IMR-90 (cell line): ENCODE data around the gene HDAC9. TPM values are rescaled to one million over a fixed set of nuclear protein-coding genes. Genes with fewer than 3 reads are reported as not detected.

Experiments
- ATAC-seq: fragments of 200-7000 bp; cut with Tn5 transposase; 2 replicates; pipeline ENCODE4 v1.9.1; 2020; ENCODE audit warnings: low read depth, mild to moderate bottlenecking, moderate library complexity
- BruUV-seq: library from RNA; stranded (reverse); fragments of 400-500 nt; replicated peaks from 2 replicates; lab custom pipeline; 2021; lab: Mats Ljungman, UMichigan
- CTCF ChIA-PET: fragments of 300-600 bp; formaldehyde crosslinking; extraction: SDS; loops from one replicate; lab custom pipeline; 2021; ENCODE audit warnings: antibody characterized with exemption; lab: Yijun Ruan, JAX
- POLR2A ChIA-PET: fragments of 300-600 bp; sonication (Branson Sonifier 250); formaldehyde crosslinking; loops from one replicate; lab custom pipeline; 2022; ENCODE audit warnings: antibody characterized with exemption; ENCODE audit not compliant: unreplicated experiment; lab: Charles Lee
- DNase-seq: peaks from one replicate; pipeline ENCODE4 v3.0.0; 2013
- H2AFZ ChIP-seq: replicated peaks from 2 replicates; pipeline ENCODE3; 2013; ENCODE audit warnings: low read length, mild to moderate bottlenecking; ENCODE audit not compliant: poor library complexity
- H2AK5ac ChIP-seq: 2 replicates; pipeline ENCODE4 v1.6.1; 2013; ENCODE audit warnings: low read depth, low read length, inconsistent platforms
- H2AK9ac ChIP-seq: replicated peaks from 2 replicates; pipeline ENCODE3; 2013; ENCODE audit warnings: mild to moderate bottlenecking, low read depth, low read length, moderate library complexity; ENCODE audit not compliant: poor library complexity
- H2BK120ac ChIP-seq: 2 replicates; pipeline ENCODE4 v1.6.1; 2013; ENCODE audit warnings: low read depth, low read length, inconsistent platforms
- H2BK15ac ChIP-seq: 3 replicates; pipeline ENCODE4 v1.6.1; 2013; ENCODE audit warnings: low read depth, low read length, inconsistent platforms
- H2BK20ac ChIP-seq: 2 replicates; pipeline ENCODE4 v1.6.1; 2013; ENCODE audit warnings: low read depth, mild to moderate bottlenecking, inconsistent platforms, low read length, moderate library complexity
- H2BK5ac ChIP-seq: 2 replicates; pipeline ENCODE4 v1.6.1; 2013; ENCODE audit warnings: mild to moderate bottlenecking, low read depth, low read length, inconsistent platforms; ENCODE audit not compliant: poor library complexity, severe bottlenecking
- H3K14ac ChIP-seq: replicated peaks from 2 replicates; pipeline ENCODE4 v1.6.1; 2013; ENCODE audit warnings: low read depth, low read length, inconsistent platforms
- H3K18ac ChIP-seq: 2 replicates; pipeline ENCODE4 v1.6.1; 2013; ENCODE audit warnings: low read depth, low read length, control low read depth
- H3K23ac ChIP-seq: 2 replicates; pipeline ENCODE4 v1.6.1; 2013; ENCODE audit warnings: low read depth, low read length, inconsistent platforms
- H3K27ac ChIP-seq: 2 replicates; pipeline ENCODE4 v1.5.1; 2013; ENCODE audit warnings: mild to moderate bottlenecking, control low read depth, low read length; ENCODE audit not compliant: insufficient read depth
- H3K27me3 ChIP-seq: 2 replicates; pipeline ENCODE4 v1.6.1; 2013; ENCODE audit warnings: low read length; ENCODE audit not compliant: control insufficient read depth, insufficient read depth
- H3K36me3 ChIP-seq: 2 replicates; pipeline ENCODE4 v1.6.1; 2013; ENCODE audit warnings: low read length, mixed read lengths; ENCODE audit not compliant: control insufficient read depth, insufficient read depth
- H3K4ac ChIP-seq: 2 replicates; pipeline ENCODE4 v1.6.1; 2013; ENCODE audit warnings: low read depth, low read length, inconsistent platforms
- H3K4me1 ChIP-seq: 2 replicates; pipeline ENCODE4 v1.6.1; 2013; ENCODE audit warnings: low read length, mixed read lengths; ENCODE audit not compliant: control insufficient read depth, insufficient read depth
- H3K4me2 ChIP-seq: 2 replicates; pipeline ENCODE4 v1.6.1; 2013; ENCODE audit warnings: low read depth, mild to moderate bottlenecking, control low read depth, low read length, moderate library complexity
- H3K4me3 ChIP-seq: 2 replicates; pipeline ENCODE4 v1.5.1; 2013; ENCODE audit warnings: low read depth, mild to moderate bottlenecking, control low read depth, low read length, moderate library complexity; ENCODE audit not compliant: insufficient read depth
- H3K56ac ChIP-seq: 2 replicates; pipeline ENCODE4 v1.6.1; 2013; ENCODE audit warnings: low read length, inconsistent platforms; ENCODE audit not compliant: insufficient read depth; ENCODE audit errors: extremely low read depth
- H3K79me1 ChIP-seq, 2 experiments: 2 replicates each; pipeline ENCODE4 v1.6.1; 2013; ENCODE audit warnings: low read length in 2 of 2, inconsistent platforms in 1 of 2, low read depth in 1 of 2
- H3K9ac ChIP-seq: 2 replicates; pipeline ENCODE4 v1.6.1; 2013; ENCODE audit warnings: low read depth, low read length, control low read depth
- H3K9me1 ChIP-seq: 2 replicates; pipeline ENCODE4 v1.6.1; 2013; ENCODE audit warnings: low read length, inconsistent platforms; ENCODE audit not compliant: insufficient read depth
- H3K9me3 ChIP-seq: 2 replicates; pipeline ENCODE4 v1.6.1; 2013; ENCODE audit warnings: low read length; ENCODE audit not compliant: control insufficient read depth, insufficient read depth
- H4K20me1 ChIP-seq: 2 replicates; pipeline ENCODE4 v1.6.1; 2013; ENCODE audit warnings: low read length, inconsistent platforms; ENCODE audit not compliant: insufficient read depth
- H4K5ac ChIP-seq: 2 replicates; pipeline ENCODE4 v1.6.1; 2013; ENCODE audit warnings: mild to moderate bottlenecking, low read depth, low read length, control low read depth
- H4K8ac ChIP-seq, 2 experiments: 2 replicates each; pipeline ENCODE4 v1.6.1; 2013; ENCODE audit warnings: low read depth in 2 of 2, low read length in 2 of 2, control low read depth in 1 of 2, inconsistent platforms in 1 of 2
- H4K91ac ChIP-seq: 2 replicates; pipeline ENCODE4 v1.6.1; 2013; ENCODE audit warnings: low read depth, low read length, inconsistent platforms; ENCODE audit not compliant: insufficient read depth
- BHLHE40 ChIP-seq: fragments of 150-350 bp; IDR thresholded peaks from 2 replicates; pipeline ENCODE4 v1.6.1; 2016; ENCODE audit warnings: mild to moderate bottlenecking, low read depth, low read length
- CEBPB ChIP-seq: IDR thresholded peaks from 2 replicates; pipeline ENCODE4 v1.6.1; 2012; ENCODE audit warnings: low read depth, low read length, improper control_type of control experiment
- CHD1 ChIP-seq: IDR thresholded peaks from 2 replicates; pipeline ENCODE4 v1.6.1; 2012; ENCODE audit warnings: low read depth, low read length, improper control_type of control experiment
- FOS ChIP-seq: fragments of 150-350 bp; IDR thresholded peaks from 2 replicates; pipeline ENCODE4 v1.6.1; 2016; ENCODE audit warnings: low read depth, low read length
- MAFK ChIP-seq: IDR thresholded peaks from 2 replicates; pipeline ENCODE4 v1.6.1; 2012; ENCODE audit warnings: low read depth, low read length, improper control_type of control experiment
- MAZ ChIP-seq: IDR thresholded peaks from 2 replicates; pipeline ENCODE4 v1.6.1; 2012; ENCODE audit warnings: low read depth, mild to moderate bottlenecking, low read length, improper control_type of control experiment, moderate library complexity, borderline replicate concordance
- MXI1 ChIP-seq: IDR thresholded peaks from 2 replicates; pipeline ENCODE4 v1.6.1; 2012; ENCODE audit warnings: low read depth, mild to moderate bottlenecking, low read length, moderate library complexity, borderline replicate concordance
- NFE2L2 ChIP-seq: fragments of 150-350 bp; IDR thresholded peaks from 2 replicates; pipeline ENCODE4 v1.6.1; 2016; ENCODE audit warnings: low read depth, mild to moderate bottlenecking, low read length
- POLR2A ChIP-seq: IDR thresholded peaks from 2 replicates; pipeline ENCODE4 v1.6.1; 2012; ENCODE audit warnings: mild to moderate bottlenecking, low read depth, low read length
- RAD21 ChIP-seq: IDR thresholded peaks from 2 replicates; pipeline ENCODE4 v1.6.1; 2012; ENCODE audit warnings: low read length, improper control_type of control experiment
- RCOR1 ChIP-seq: IDR thresholded peaks from 2 replicates; pipeline ENCODE4 v1.6.1; 2012; ENCODE audit warnings: mild to moderate bottlenecking, low read length, improper control_type of control experiment; ENCODE audit not compliant: insufficient replicate concordance
- RFX5 ChIP-seq: IDR thresholded peaks from 2 replicates; pipeline ENCODE4 v1.8.0; 2012; ENCODE audit warnings: low read depth, mild to moderate bottlenecking, low read length, moderate library complexity
- SMC3 ChIP-seq: fragments of 150-350 bp; IDR thresholded peaks from 2 replicates; pipeline ENCODE4 v1.6.1; 2016; ENCODE audit warnings: low read depth, mild to moderate bottlenecking, antibody characterized with exemption, low read length, moderate library complexity
- WGBS, 2 experiments: methylation state at CpG; one replicate each; pipeline versions ENCODE4 v1.1.5 to v1.1.7; 2013; ENCODE audit warnings: missing lambda C conversion rate in 2 of 2; ENCODE audit not compliant: insufficient read length in 1 of 2; ENCODE audit errors: extremely low coverage in 2 of 2; 5-methylcytosine and 5-hydroxymethylcytosine counted together
- dilution Hi-C: fragments of 300-500 bp; cut with HindIII; formaldehyde crosslinking; loops from one replicate; pipeline ENCODE4 v1.14.3; 2018; ENCODE audit warnings: low sequenced_read_pairs; ENCODE audit not compliant: unreplicated experiment
- in situ Hi-C: fragments of 300-500 bp; cut with MboI; formaldehyde crosslinking; loops from 3 replicates; pipeline ENCODE4 v1.14.3; 2019; ENCODE audit warnings: low sequenced_read_pairs, inconsistent platforms, mixed read lengths
- intact Hi-C: fragments of 100-400 bp; cut with micrococcal nuclease; formaldehyde crosslinking; loops from 2 replicates; pipeline ENCODE4 v1.10.0; 2022
- polyA plus RNA-seq, 3 experiments: library from polyadenylated mRNA; depleted of rRNA; stranded (reverse); fragments of >200 nt; gene quantifications; 2 replicates each; pipeline ENCODE4 v1.2.3, GENCODE V29; 2012; ENCODE audit warnings: low replicate concordance in 1 of 3
- total RNA-seq: library from RNA; depleted of rRNA; stranded (reverse); fragments of >200 nt; gene quantifications from 2 replicates; pipeline ENCODE4 v1.2.3, GENCODE V29; 2012
- TF ChIP-seq, protein P1 (sequence below): conservative IDR thresholded peaks from 2 replicates; pipeline ENCODE4 v1.5.1; 2012; ENCODE audit warnings: mild to moderate bottlenecking, low read depth, low read length, improper control_type of control experiment
- TF ChIP-seq, protein P2 (sequence below): fragments of 150-350 bp; IDR thresholded peaks from 2 replicates; pipeline ENCODE4 v1.6.1; 2016; ENCODE audit warnings: low read depth, mild to moderate bottlenecking, low read length, moderate library complexity, borderline replicate concordance
- TF ChIP-seq, protein P3 (sequence below): fragments of 150-350 bp; IDR thresholded peaks from 2 replicates; pipeline ENCODE4 v1.6.1; 2017; ENCODE audit warnings: mild to moderate bottlenecking, antibody characterized with exemption, low read length, low read depth

HDAC9 gene
- total and polyA plus RNA-seq, 2 of the 4 experiments (the other 2 are of a cell fraction): 4.3 to 24.7 TPM

DNA sequence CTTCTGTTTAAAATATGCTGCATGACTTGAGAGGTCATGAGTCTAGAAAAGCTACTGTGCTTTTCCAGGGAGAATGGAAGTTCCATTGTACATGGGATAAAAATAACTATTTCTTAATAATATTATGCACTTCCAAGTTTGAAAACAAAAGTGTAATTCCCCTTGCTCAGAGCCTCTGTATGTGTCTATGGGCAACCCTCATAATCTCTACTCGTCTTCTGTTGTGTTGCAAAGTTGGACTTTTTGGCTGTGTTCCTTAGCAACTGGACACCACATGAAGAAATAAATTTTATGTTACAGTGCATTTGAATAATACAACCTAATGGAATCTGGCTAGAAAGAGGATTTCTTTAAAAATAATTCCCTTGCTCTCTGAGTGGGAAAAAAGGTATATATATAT lies 379.3 kb downstream of the HDAC9 start:
- no CpG with 5 or more reads among the region's 1 CpG for WGBS, 2 experiments
- H3K9me3 ChIP-seq: no peaks in the 10 kb centered on the region; the same call in 1 of the 2 replicates
- no peak overlapping the region for H3K4me3 ChIP-seq
- no peak overlapping the region for H2BK15ac ChIP-seq
- no peak overlapping the region for H2AFZ ChIP-seq
- no peak overlapping the region for H2AK9ac ChIP-seq
- no peak overlapping the region for H4K8ac ChIP-seq
- H3K79me1 ChIP-seq: no peaks in the 10 kb centered on the region
- no peak overlapping the region for H3K14ac ChIP-seq
- dilution Hi-C loops (no loop called here), intact Hi-C loops (no loop called here), in situ Hi-C loops (no loop called here)
- H3K56ac ChIP-seq: no peak overlapping the region
- no peaks in the 10 kb centered on the region for H4K20me1 ChIP-seq
- no peak overlapping the region for H4K5ac ChIP-seq
- no peak overlapping the region for H3K23ac ChIP-seq
- ChIA-PET POLR2A (no interaction called here), CTCF (no interaction called here)
- H3K9me1 ChIP-seq: no peaks in the 10 kb centered on the region
- no peak overlapping the region for H2BK120ac ChIP-seq
- no peak overlapping the region for H2BK20ac ChIP-seq
- H3K36me3 ChIP-seq: no peaks in the 10 kb centered on the region
- DNase-seq (no peak), ATAC-seq (no peak)
- no peak overlapping the region for H3K9ac ChIP-seq
- H3K27ac ChIP-seq: no peak overlapping the region
- H3K4me2 ChIP-seq: no peak overlapping the region
- no TSS peak for BruUV-seq
- no peak overlapping the region for H3K18ac ChIP-seq
- no peaks in the 10 kb centered on the region for H3K4me1 ChIP-seq
- H4K91ac ChIP-seq: no peak overlapping the region
- no peak overlapping the region for H2AK5ac ChIP-seq
- no peak overlapping the region for H3K4ac ChIP-seq
- H3K27me3 ChIP-seq: no peaks in the 10 kb centered on the region
- no peak overlapping the region for H2BK5ac ChIP-seq
- TF ChIP-seq FOS: no peak
- no peak for TF ChIP-seq RFX5
- TF ChIP-seq, protein P1, sequence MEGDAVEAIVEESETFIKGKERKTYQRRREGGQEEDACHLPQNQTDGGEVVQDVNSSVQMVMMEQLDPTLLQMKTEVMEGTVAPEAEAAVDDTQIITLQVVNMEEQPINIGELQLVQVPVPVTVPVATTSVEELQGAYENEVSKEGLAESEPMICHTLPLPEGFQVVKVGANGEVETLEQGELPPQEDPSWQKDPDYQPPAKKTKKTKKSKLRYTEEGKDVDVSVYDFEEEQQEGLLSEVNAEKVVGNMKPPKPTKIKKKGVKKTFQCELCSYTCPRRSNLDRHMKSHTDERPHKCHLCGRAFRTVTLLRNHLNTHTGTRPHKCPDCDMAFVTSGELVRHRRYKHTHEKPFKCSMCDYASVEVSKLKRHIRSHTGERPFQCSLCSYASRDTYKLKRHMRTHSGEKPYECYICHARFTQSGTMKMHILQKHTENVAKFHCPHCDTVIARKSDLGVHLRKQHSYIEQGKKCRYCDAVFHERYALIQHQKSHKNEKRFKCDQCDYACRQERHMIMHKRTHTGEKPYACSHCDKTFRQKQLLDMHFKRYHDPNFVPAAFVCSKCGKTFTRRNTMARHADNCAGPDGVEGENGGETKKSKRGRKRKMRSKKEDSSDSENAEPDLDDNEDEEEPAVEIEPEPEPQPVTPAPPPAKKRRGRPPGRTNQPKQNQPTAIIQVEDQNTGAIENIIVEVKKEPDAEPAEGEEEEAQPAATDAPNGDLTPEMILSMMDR: no peak
- TF ChIP-seq RCOR1: no peak
- no peak for TF ChIP-seq SMC3
- TF ChIP-seq, protein P2, sequence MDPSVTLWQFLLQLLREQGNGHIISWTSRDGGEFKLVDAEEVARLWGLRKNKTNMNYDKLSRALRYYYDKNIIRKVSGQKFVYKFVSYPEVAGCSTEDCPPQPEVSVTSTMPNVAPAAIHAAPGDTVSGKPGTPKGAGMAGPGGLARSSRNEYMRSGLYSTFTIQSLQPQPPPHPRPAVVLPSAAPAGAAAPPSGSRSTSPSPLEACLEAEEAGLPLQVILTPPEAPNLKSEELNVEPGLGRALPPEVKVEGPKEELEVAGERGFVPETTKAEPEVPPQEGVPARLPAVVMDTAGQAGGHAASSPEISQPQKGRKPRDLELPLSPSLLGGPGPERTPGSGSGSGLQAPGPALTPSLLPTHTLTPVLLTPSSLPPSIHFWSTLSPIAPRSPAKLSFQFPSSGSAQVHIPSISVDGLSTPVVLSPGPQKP: no peak
- no peak for TF ChIP-seq BHLHE40
- TF ChIP-seq RAD21: no peak
- no peak for TF ChIP-seq CHD1
- no peak for TF ChIP-seq POLR2A
- TF ChIP-seq, protein P3, sequence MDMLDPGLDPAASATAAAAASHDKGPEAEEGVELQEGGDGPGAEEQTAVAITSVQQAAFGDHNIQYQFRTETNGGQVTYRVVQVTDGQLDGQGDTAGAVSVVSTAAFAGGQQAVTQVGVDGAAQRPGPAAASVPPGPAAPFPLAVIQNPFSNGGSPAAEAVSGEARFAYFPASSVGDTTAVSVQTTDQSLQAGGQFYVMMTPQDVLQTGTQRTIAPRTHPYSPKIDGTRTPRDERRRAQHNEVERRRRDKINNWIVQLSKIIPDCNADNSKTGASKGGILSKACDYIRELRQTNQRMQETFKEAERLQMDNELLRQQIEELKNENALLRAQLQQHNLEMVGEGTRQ: no peak
- no peak for TF ChIP-seq MAFK
- TF ChIP-seq MAZ: no peak
- no peak for TF ChIP-seq NFE2L2
- no peak for TF ChIP-seq CEBPB
- TF ChIP-seq MXI1: no peak
